ENCODE data around the gene ARHGAP42. TPM values are rescaled to one million over a fixed set of nuclear protein-coding genes. Genes with fewer than 3 reads are reported as not detected.
"Not testable (repeated sequence)": the region's sequence is repeated elsewhere in the genome, so short reads cannot be mapped to it uniquely, and the experiment has no call there.

ARHGAP42 gene
- total RNA-seq, 4 donors from 2014 or later, result 21.8 to 55.7 (median 35.9) TPM

GRCh38 chr11:100739666-100740065 is 52.6 kb downstream of the ARHGAP42 start:
- 19% methylated on average over 3 of the region's 3 CpGs for WGBS, 2 donors
- peak; percentile 68 to 74 for DNase-seq

GRCh38 chr11:100740440-100740839 is 53.4 kb downstream of the ARHGAP42 start:
- no peak for DNase-seq
- intact Hi-C loops (cut with DNase I), result no loop called here
- 21 to 24% methylated on average over 2 of the region's 2 CpGs for WGBS, 2 donors
- Histone ChIP-seq H3K36me3 (no peaks in the 10 kb centered on the region), H3K27ac (peak overlapping the region; percentile 47 to 76 (median 72)), H3K9me3 (no peaks in the 10 kb centered on the region), H3K27me3 (no peaks in the 10 kb centered on the region), H3K4me1 (peaks cover 32 to 36% of the 10 kb centered on the region in 2 donors), H3K4me3 (replicated peaks in 1 of 3) (no peak overlapping the region)
- TF ChIP-seq CTCF (IDR thresholded peaks at IDR 0.05) (no peak), POLR2A (IDR thresholded peaks at IDR 0.05) (no peak)

More at GRCh38 chr11:100739666-100740065, 52.6 kb downstream of the ARHGAP42 start:
- no peaks in the 10 kb centered on the region for H3K27me3 ChIP-seq
- intact Hi-C loops (cut with DNase I), result no loop called here
- no peaks in the 10 kb centered on the region for H3K9me3 ChIP-seq
- TF ChIP-seq CTCF (IDR thresholded peaks at IDR 0.05) (no peak), POLR2A (IDR thresholded peaks at IDR 0.05) (no peak)
- H3K4me1 ChIP-seq, result peaks cover 32 to 36% of the 10 kb centered on the region in 2 donors
- no peaks in the 10 kb centered on the region for H3K36me3 ChIP-seq
- peak overlapping the region; percentile 51 to 76 (median 72) for H3K27ac ChIP-seq
- H3K4me3 ChIP-seq (replicated peaks in 1 of 3), result no peak overlapping the region

GRCh38 chr11:100741866-100742625 is 55.0 kb downstream of the ARHGAP42 start:
- Histone ChIP-seq H3K27me3 (no peaks in the 10 kb centered on the region), H3K4me3 (replicated peaks in 1 of 3) (no peak overlapping the region), H3K4me1 (peaks cover 32 to 36% of the 10 kb centered on the region in 2 donors), H3K9me3 (no peaks in the 10 kb centered on the region), H3K27ac (peak overlapping the region in 1 of 3 donors; percentile 76), H3K36me3 (no peaks in the 10 kb centered on the region)
- intact Hi-C loops (cut with DNase I), result no loop called here
- DNase-seq, result no peak
- TF ChIP-seq POLR2A (IDR thresholded peaks at IDR 0.05), result no peak
- TF ChIP-seq CTCF (IDR thresholded peaks at IDR 0.05), result no peak
- 86 to 91% methylated on average over 5 of the region's 5 CpGs for WGBS, 2 donors

- no peaks in the 10 kb centered on the region for H3K27me3 ChIP-seq
- intact Hi-C loops (cut with DNase I), result no loop called here
- TF ChIP-seq POLR2A (IDR thresholded peaks at IDR 0.05), result no peak
- no peak for TF ChIP-seq CTCF (IDR thresholded peaks at IDR 0.05)
- peaks cover 0 to 3% of the 10 kb centered on the region in 2 donors for H3K4me1 ChIP-seq
- H3K36me3 ChIP-seq, result no peaks in the 10 kb centered on the region
- H3K9me3 ChIP-seq, result no peaks in the 10 kb centered on the region
- H3K27ac ChIP-seq, result no peak overlapping the region
- DNase-seq, result no peak
- 92 to 95% methylated on average over 6 of the region's 6 CpGs for WGBS, 2 donors
- H3K4me3 ChIP-seq (replicated peaks in 1 of 3), result no peak overlapping the region
These were observed 59.4 kb downstream of the ARHGAP42 start for GRCh38 chr11:100746448-100746847.

- Histone ChIP-seq H3K36me3 (no peaks in the 10 kb centered on the region), H3K9me3 (no peaks in the 10 kb centered on the region), H3K27ac (no peak overlapping the region), H3K4me3 (replicated peaks in 1 of 3) (no peak overlapping the region), H3K27me3 (no peaks in the 10 kb centered on the region), H3K4me1 (no peaks in the 10 kb centered on the region)
- no peak for TF ChIP-seq POLR2A (IDR thresholded peaks at IDR 0.05)
- no peak for TF ChIP-seq CTCF (IDR thresholded peaks at IDR 0.05)
- WGBS, 2 donors, result 79 to 84% methylated on average over 4 of the region's 4 CpGs
- intact Hi-C loops (cut with DNase I), result no loop called here
- DNase-seq, result no peak
These were observed 61.1 kb downstream of the ARHGAP42 start for GRCh38 chr11:100748153-100748552.

GRCh38 chr11:100749887-100750565 is 62.9 kb downstream of the ARHGAP42 start:
- not testable (repeated sequence) for H3K27me3 ChIP-seq
- WGBS, 2 donors, result 96% methylated on average over 10 of the region's 10 CpGs

GRCh38 chr11:100750566-100750891 is 63.4 kb downstream of the ARHGAP42 start:
- 95 to 96% methylated on average over 7 of the region's 7 CpGs for WGBS, 2 donors
- H3K27me3 ChIP-seq; H3K9me3 ChIP-seq; H3K4me3 ChIP-seq (replicated peaks in 1 of 3); DNase-seq; H3K27ac ChIP-seq; intact Hi-C loops (cut with DNase I); H3K4me1 ChIP-seq; H3K36me3 ChIP-seq: not testable (repeated sequence)

More at GRCh38 chr11:100749887-100750565, 62.9 kb downstream of the ARHGAP42 start:
- intact Hi-C loops (cut with DNase I); H3K36me3 ChIP-seq; H3K4me3 ChIP-seq (replicated peaks in 1 of 3); H3K27ac ChIP-seq; DNase-seq; H3K9me3 ChIP-seq; H3K4me1 ChIP-seq: not testable (repeated sequence)
